ENCODE data around the gene ADAMTS10. TPM values are rescaled to one million over a fixed set of nuclear protein-coding genes. Genes with fewer than 3 reads are reported as not detected.

The ADAMTS10 gene
- polyA plus RNA-seq, 1 donor from 2014 or later = not detected

DNA sequence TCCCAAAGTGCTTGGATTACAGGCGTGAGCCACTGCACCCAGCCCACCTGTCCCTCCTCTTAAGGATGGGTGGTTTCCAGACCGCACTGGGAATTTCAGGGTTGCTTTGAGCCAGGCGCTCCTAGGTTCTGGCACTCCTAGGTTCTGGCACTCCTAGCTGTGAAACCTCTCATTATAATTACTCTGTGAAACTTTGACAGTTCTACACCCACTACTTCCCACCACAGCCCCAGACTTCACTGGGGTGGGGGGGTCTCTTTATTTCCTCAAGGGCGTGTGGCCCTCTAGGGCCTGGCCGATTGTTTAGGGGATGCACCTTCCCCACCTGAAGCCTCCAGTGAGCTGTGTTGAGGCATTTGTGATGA, 2.3 kb upstream of the ADAMTS10 start:
- H3K36me3 Mint-ChIP-seq = peaks cover 3% of the 10 kb centered on the region
- peaks cover 6 to 15% (median 13%) of the 10 kb centered on the region in 3 donors for H3K4me1 Mint-ChIP-seq
- H3K9me3 Mint-ChIP-seq = peaks cover 0 to 2% (median 1%) of the 10 kb centered on the region in 3 donors
- peaks cover 30% of the 10 kb centered on the region for H3K27me3 Mint-ChIP-seq
- H3K27ac Mint-ChIP-seq = peak overlapping the region in 1 of 3 donors; percentile 53
- peak overlapping the region in 2 of 4 donors; percentile 29 to 80 for H3K4me3 Mint-ChIP-seq

DNA sequence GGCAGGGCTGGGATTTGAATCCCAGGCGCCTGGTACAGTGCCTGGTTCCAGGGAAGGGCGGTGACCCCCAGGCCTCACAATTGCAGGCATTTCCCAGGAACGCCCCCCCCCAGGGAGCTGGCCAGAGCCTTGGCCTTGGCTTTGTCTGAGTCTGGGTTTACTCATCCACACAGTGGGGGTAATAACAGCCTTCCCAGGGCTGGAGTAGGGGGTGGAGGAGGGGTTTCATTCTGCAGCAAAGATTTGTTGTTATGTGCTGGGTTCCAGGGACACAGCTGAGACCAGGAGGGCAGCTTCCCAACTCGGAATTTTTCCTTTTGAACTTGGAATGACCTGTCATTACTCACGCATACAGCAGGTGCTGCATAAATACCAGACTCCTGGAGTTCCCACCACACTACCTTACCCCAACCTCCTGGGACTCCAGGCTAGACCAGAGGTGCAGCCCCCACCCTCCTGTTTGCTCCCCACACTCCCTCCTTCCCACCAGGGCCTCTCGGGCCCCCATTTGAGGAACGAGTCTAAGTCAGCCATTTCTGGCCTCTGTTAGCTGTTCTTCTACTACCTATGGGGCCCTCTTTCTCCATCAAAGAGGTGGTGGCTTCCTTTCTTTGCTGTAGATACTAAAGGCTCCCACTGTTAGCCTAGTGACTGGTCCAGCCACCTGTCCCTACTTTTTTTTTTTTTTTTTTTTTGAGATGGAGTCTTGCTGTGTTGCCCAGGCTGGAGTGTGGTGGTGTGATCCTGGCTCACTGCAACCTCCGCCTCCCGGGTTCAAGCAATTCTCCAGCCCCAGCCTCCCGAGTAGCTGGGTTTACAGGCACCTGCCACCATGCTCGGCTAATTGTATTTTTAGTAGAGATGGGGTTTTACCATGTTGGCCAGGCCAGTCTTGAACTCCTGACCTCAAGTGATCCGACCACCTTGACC, 1.6 kb upstream of the ADAMTS10 start:
- peaks cover 6 to 15% (median 13%) of the 10 kb centered on the region in 3 donors for H3K4me1 Mint-ChIP-seq

DNA sequence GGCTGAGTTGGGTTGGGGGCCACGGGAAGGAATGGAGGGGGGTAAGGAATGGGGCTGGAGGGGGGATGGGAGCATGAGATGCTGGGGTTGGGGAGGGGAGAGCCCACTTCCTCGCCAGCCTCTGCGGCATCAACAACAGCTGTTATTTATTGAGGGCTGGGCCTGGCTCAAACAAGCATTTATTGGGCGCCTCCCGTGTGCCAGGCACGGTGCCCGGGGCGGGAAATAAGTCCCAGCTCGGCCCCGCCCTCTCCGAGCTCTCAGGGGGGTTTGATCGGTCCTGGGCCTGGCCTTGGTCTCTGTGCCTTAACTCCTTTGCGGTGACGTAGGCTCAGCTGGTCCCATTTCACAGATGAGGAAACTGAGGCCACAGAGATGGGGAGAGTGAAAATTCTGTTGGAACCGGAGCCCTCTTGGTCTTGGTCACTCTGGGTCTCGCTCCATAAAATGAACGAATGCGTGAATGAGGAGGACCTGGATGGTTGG, 919 bp upstream of the ADAMTS10 start:
- Mint-ChIP-seq H3K27me3 (peaks cover 37% of the 10 kb centered on the region), H3K4me1 (peaks cover 6 to 15% (median 15%) of the 10 kb centered on the region in 3 donors), H3K27ac (no peak overlapping the region), H3K36me3 (peaks cover 3% of the 10 kb centered on the region), H3K9me3 (peaks cover 0 to 2% (median 1%) of the 10 kb centered on the region in 3 donors), H3K4me3 (peak overlapping the region in 1 of 4 donors; percentile 60)

More for the DNA sequence above, 1.6 kb upstream of the ADAMTS10 start:
- H3K9me3 Mint-ChIP-seq = peaks cover 0 to 2% (median 1%) of the 10 kb centered on the region in 3 donors
- H3K27me3 Mint-ChIP-seq = peaks cover 32% of the 10 kb centered on the region
- H3K36me3 Mint-ChIP-seq = peaks cover 3% of the 10 kb centered on the region
- H3K4me3 Mint-ChIP-seq = peak overlapping the region in 3 of 4 donors; percentile 37 to 82 (median 62)
- peak overlapping the region in 1 of 3 donors; percentile 53 for H3K27ac Mint-ChIP-seq

DNA sequence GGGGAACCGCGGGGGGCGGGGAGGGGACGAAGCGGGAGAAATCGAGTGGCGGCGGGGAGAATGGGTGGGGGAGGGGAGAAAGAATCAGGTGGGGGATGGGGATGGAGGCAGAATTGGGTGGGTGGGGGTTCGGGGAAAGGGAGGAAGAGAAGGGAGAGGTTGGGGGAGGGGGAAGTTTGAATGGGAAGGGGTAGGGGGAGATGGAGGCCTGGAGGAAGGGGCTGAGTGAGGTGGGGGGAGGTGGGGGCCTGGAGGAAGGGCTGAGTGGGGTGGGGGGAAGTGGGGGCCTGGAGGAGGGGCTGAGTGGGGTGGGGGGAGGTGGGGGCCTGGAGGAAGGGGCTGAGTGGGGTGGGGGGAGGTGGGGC, 403 bp upstream of the ADAMTS10 start:
- peaks cover 6 to 15% (median 15%) of the 10 kb centered on the region in 3 donors for H3K4me1 Mint-ChIP-seq
- H3K9me3 Mint-ChIP-seq = peaks cover 0 to 2% (median 1%) of the 10 kb centered on the region in 3 donors
- H3K4me3 Mint-ChIP-seq = no peak overlapping the region
- peaks cover 3% of the 10 kb centered on the region for H3K36me3 Mint-ChIP-seq
- no peak overlapping the region for H3K27ac Mint-ChIP-seq
- H3K27me3 Mint-ChIP-seq = peaks cover 37% of the 10 kb centered on the region

DNA sequence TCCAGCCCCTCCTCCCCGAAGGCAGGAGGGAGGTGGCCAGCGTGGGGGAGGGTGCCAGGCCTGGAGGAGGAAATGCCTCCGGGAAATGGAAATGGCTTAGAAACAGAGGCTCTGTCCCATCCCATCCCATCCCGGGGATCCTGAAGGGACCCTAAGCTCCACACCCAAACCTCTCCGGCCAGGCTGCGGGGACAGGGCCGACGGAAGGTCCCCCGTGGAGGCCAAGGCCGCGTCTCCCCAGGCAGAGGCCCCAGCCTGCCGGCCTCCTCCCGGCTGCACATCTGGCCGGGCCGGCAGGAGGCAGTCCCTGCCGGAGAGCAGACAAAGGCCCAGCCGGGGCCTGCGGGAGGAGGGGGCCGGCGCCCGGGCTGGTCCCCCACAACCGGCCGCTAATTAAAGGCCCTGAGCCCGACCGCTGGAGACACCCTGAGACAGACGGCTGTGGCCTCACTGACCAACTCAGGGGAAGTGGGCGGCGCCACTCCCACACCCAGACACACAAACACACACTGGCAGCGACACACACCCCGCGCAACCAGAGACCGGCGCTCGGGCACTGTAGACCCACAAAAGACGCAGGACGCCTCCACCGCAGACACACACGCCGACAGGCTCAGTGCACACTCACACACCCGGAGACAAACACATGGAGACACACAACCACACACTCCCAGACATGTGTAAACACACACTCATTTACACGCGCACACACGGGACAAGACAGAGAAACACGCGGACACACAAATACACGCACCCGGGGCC, 1.1 kb downstream of the ADAMTS10 start:
- peaks cover 3% of the 10 kb centered on the region for H3K36me3 Mint-ChIP-seq
- H3K4me3 Mint-ChIP-seq = peak overlapping the region in 3 of 4 donors; percentile 79 to 91 (median 81)
- peaks cover 6 to 15% (median 12%) of the 10 kb centered on the region in 3 donors for H3K4me1 Mint-ChIP-seq
- H3K27ac Mint-ChIP-seq = peak overlapping the region in 2 of 3 donors; percentile 63 to 82
- peaks cover 0 to 2% (median 0%) of the 10 kb centered on the region in 3 donors for H3K9me3 Mint-ChIP-seq
- H3K27me3 Mint-ChIP-seq = peaks cover 34% of the 10 kb centered on the region

DNA sequence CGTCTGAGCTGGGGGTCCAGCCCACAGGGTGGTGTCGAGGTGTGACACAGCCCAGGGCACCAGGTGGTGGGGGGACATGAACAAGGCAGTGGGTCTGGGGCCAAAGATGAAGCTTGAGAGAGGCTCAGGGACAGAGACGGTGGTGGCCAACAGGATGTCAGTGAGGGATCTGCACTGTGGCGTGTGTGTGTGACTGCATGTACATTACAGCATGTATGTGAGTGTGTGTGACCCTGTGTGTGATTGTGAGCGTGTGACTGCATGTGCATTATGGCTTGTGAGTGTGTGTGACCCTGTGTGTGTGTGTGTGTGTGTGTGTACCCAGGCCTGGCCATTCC, 1.6 kb downstream of the ADAMTS10 start:
- Mint-ChIP-seq H3K36me3 (peaks cover 3% of the 10 kb centered on the region), H3K27me3 (peaks cover 34% of the 10 kb centered on the region), H3K27ac (peak overlapping the region in 1 of 3 donors; percentile 63), H3K4me1 (peaks cover 6 to 15% (median 12%) of the 10 kb centered on the region in 3 donors), H3K9me3 (peaks cover 0 to 2% (median 0%) of the 10 kb centered on the region in 3 donors), H3K4me3 (peak overlapping the region in 2 of 4 donors; percentile 78 to 81)

DNA sequence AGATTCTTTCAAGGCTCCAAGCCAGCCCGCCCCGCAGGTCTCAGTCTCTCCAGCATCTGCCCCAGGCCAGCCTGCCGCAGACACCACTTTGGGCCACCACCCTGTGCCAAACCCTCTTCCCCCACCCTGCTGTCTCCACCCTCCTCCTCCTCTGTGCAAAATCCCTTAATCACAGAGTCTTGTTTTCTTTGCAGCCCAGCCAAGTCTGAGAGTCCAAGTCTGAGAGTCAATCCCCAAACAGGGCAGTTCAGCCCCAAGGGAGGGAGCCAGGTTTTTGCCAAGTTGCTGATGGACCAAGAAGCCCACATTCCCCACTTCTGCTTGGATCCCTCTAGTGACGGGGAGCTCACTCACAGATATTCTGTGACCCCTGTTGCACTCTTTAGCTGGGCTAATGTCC, 3.1 kb downstream of the ADAMTS10 start:
- Mint-ChIP-seq H3K27ac (no peak overlapping the region), H3K4me1 (peaks cover 6 to 15% (median 12%) of the 10 kb centered on the region in 3 donors), H3K9me3 (peaks cover 0 to 2% (median 0%) of the 10 kb centered on the region in 3 donors), H3K27me3 (peaks cover 39% of the 10 kb centered on the region), H3K4me3 (peak overlapping the region in 1 of 4 donors; percentile 75), H3K36me3 (peaks cover 1% of the 10 kb centered on the region)

DNA sequence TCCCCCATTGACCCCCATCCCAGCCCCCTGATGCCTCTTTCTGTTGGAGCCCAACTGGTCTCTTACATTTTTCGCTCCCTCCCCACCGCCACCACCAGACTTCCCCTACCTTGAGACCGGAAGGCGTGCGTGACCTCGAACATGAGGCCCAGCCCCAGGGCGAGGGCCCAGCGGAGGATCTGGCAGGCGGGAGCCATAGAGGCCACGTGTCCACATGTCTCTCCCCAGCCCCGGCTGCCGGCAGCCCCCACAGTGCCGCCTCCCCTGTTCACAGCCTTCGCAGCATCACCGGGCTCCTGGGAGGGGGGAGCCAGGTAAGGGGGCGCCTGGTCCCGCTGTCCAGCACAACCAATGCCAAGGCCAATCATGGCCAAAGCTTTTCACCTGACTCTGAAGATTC, 5.0 kb downstream of the ADAMTS10 start:
- H3K27ac Mint-ChIP-seq = no peak overlapping the region
- H3K9me3 Mint-ChIP-seq = peaks cover 0 to 2% (median 0%) of the 10 kb centered on the region in 3 donors
- peaks cover 1% of the 10 kb centered on the region for H3K36me3 Mint-ChIP-seq
- H3K4me3 Mint-ChIP-seq = no peak overlapping the region
- peaks cover 6 to 15% (median 9%) of the 10 kb centered on the region in 3 donors for H3K4me1 Mint-ChIP-seq
- H3K27me3 Mint-ChIP-seq = peaks cover 36% of the 10 kb centered on the region

DNA sequence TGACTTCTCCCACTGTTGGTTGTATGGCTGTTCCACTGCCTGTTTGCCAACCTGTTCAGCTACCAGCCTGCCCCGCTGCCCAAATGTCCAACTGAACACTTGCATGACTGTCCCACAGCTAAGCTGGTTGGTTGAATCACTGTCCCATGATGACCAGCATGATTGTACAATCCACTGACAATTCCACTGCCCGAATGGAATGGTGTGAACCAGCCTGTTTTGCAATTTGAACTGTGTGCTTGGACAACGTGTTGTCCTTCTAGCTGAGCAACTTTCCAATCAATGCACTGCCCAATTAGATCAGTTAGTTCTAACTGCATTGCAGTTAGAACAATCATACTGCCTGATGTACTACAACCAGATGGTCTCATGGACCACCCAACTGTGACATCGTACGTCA, 8.7 kb downstream of the ADAMTS10 start:
- Mint-ChIP-seq H3K36me3 (no peaks in the 10 kb centered on the region), H3K4me3 (no peak overlapping the region), H3K27me3 (peaks cover 21% of the 10 kb centered on the region), H3K4me1 (peaks cover 0 to 2% (median 0%) of the 10 kb centered on the region in 3 donors), H3K9me3 (peaks cover 0 to 7% (median 0%) of the 10 kb centered on the region in 3 donors), H3K27ac (no peak overlapping the region)

DNA sequence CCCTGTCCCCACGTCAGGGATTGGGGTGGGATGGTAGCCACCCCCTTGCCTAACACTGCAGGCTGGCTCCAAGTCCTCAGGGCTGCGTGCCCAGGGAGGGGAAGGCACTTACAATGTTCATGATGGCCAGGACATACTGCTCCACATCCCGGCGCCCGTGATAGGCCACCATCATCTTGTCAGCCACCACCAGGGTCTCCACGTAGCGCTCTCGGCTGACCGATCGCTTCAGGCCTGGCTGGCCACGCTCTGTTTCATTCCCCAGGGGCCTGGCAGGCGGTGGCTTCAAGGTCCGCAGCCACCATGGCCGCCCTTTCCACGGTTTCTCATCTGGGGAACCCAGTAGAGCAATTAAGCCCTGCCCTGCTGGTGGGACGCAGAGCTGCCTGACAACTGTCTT, 9.7 kb downstream of the ADAMTS10 start:
- H3K9me3 Mint-ChIP-seq = peaks cover 0 to 7% (median 0%) of the 10 kb centered on the region in 3 donors
- H3K27ac Mint-ChIP-seq = peak overlapping the region in 1 of 3 donors; percentile 31
- H3K4me3 Mint-ChIP-seq = no peak overlapping the region
- no peaks in the 10 kb centered on the region for H3K36me3 Mint-ChIP-seq
- peaks cover 24% of the 10 kb centered on the region for H3K27me3 Mint-ChIP-seq
- H3K4me1 Mint-ChIP-seq = no peaks in the 10 kb centered on the region

DNA sequence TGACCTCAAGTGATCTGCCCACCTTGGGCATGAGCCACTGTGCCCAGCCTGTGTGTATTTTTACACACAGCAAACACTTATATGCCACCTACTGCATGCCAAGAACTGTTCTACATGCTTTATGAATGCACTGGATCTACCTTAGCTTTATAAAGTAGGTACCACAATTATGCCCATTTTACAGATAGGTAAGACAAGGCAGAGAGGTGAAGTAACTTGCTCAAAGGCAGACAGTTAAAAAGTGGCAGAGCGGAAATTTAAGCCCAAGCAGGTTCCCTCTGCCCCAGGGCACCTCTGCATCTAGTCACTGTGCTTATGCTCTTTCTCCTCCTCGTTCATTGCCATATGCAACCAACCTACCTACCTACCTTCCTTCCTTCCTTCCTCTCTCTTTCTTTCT, 10.5 kb downstream of the ADAMTS10 start:
- H3K36me3 Mint-ChIP-seq = no peaks in the 10 kb centered on the region
- peaks cover 24% of the 10 kb centered on the region for H3K27me3 Mint-ChIP-seq
- H3K4me1 Mint-ChIP-seq = no peaks in the 10 kb centered on the region
- peak overlapping the region in 1 of 4 donors; percentile 47 for H3K4me3 Mint-ChIP-seq
- peaks cover 0 to 7% (median 0%) of the 10 kb centered on the region in 3 donors for H3K9me3 Mint-ChIP-seq
- no peak overlapping the region for H3K27ac Mint-ChIP-seq

DNA sequence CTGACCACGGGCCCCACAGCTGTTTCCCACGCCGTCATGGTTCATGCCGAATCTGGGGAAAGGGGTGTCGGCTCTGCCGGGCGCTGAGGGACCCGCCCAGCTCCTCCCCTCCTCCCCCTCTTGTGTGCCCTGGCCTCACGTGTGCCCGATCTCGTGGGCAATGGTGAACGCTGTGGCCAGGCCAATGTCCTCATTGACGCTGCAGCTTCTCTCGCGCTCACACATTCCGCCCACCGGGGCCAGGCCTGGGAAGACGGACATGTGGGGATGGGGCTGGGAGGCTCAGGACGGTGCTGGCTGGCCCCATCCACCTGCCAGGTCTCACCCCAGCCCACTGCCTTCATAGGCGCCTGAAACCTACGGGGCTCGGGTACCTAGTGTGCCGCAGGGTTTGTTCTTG, 14.3 kb downstream of the ADAMTS10 start:
- Mint-ChIP-seq H3K9me3 (peaks cover 3 to 20% (median 9%) of the 10 kb centered on the region in 3 donors), H3K36me3 (no peaks in the 10 kb centered on the region), H3K4me3 (no peak overlapping the region), H3K27me3 (peaks cover 41% of the 10 kb centered on the region), H3K27ac (no peak overlapping the region), H3K4me1 (peaks cover 0 to 7% (median 4%) of the 10 kb centered on the region in 3 donors)

DNA sequence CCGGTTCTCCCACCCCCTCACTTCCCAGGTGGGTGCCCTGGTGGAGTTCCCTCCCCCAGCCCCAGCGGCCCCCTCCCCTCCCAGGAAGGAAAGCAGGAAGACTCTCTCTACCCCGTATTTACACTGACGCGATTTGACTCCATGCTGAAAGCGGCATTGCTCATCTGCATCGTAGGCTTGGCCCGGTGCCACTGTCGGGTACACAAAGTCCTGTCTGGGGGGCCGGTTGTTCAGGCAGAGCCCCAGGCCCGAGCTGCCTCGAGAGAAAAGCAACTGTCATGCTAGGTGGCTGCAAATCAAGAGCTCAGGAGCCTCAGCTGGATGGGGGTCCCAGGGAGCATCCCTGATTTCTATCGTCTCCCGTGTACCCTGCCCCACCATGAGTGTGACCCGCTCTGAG, 14.9 kb downstream of the ADAMTS10 start:
- Mint-ChIP-seq H3K36me3 (peaks cover 1% of the 10 kb centered on the region), H3K4me3 (peak overlapping the region in 1 of 4 donors; percentile 45), H3K4me1 (peaks cover 0 to 7% (median 4%) of the 10 kb centered on the region in 3 donors), H3K9me3 (peaks cover 3 to 20% (median 9%) of the 10 kb centered on the region in 3 donors), H3K27me3 (peaks cover 40% of the 10 kb centered on the region), H3K27ac (no peak overlapping the region)

DNA sequence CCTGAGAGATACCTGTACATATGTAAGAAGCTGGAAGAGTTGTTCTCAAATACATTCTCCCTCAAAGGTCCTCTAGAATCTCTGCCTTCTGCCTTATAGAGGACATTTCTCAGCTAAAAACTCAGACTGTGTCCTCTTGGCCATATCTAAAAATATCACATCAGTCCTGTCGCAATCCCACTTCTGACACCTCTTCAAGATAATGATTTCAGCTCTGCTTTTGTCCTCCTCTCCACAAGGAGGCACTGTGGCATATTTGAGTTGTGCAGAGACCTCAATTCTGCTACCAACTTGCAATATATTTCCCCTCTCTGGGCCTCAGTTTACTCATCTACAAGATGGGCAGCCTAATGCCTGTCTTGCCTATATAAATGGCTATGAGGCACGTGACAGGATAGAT, 16.6 kb downstream of the ADAMTS10 start:
- Mint-ChIP-seq H3K4me3 (peak overlapping the region in 1 of 4 donors; percentile 37), H3K4me1 (peaks cover 0 to 7% (median 4%) of the 10 kb centered on the region in 3 donors), H3K27ac (peak overlapping the region in 1 of 3 donors; percentile 54), H3K9me3 (peaks cover 3 to 17% (median 9%) of the 10 kb centered on the region in 3 donors), H3K36me3 (peaks cover 2% of the 10 kb centered on the region), H3K27me3 (peaks cover 41% of the 10 kb centered on the region)

Data from IgD-negative memory B cell (primary cell).